KMS-11 (cell line): ENCODE measurements around the gene KATNB1.
"Not testable (repeated sequence)": the region's sequence is repeated elsewhere in the genome, so short reads cannot be mapped to it uniquely, and the experiment has no call there.

Experiments
- H2AFZ ChIP-seq: fragments of 200-600 bp; sonication (generic); 2 replicates; pipeline ENCODE4 v1.6.1; 2016; ENCODE audit warnings: antibody characterized with exemption, mixed run types, low read depth
- H3K27ac ChIP-seq: fragments of 200-600 bp; sonication (generic); 2 replicates; pipeline ENCODE4 v1.6.1; 2016; ENCODE audit warnings: mild to moderate bottlenecking, mixed run types
- H3K27me3 ChIP-seq: fragments of 200-600 bp; sonication (generic); 2 replicates; pipeline ENCODE4 v1.6.1; 2017; ENCODE audit warnings: mild to moderate bottlenecking, low read depth, mixed run types, moderate library complexity; ENCODE audit not compliant: insufficient read depth
- H3K36me3 ChIP-seq: fragments of 200-600 bp; sonication (generic); 2 replicates; pipeline ENCODE4 v1.6.1; 2017; ENCODE audit warnings: mild to moderate bottlenecking, mixed run types; ENCODE audit not compliant: insufficient read depth
- H3K4me1 ChIP-seq: fragments of 200-600 bp; sonication (generic); 2 replicates; pipeline ENCODE4 v1.6.1; 2016; ENCODE audit warnings: mild to moderate bottlenecking, low read depth, mixed run types; ENCODE audit not compliant: poor library complexity, severe bottlenecking
- H3K4me2 ChIP-seq: fragments of 200-600 bp; sonication (generic); 2 replicates; pipeline ENCODE4 v1.7.0; 2016; ENCODE audit warnings: mild to moderate bottlenecking, mixed run types
- H3K4me3 ChIP-seq: fragments of 200-600 bp; sonication (generic); IDR thresholded peaks from 2 replicates; pipeline ENCODE4 v1.6.1; 2017; ENCODE audit warnings: low read depth, low read length, mixed read lengths; ENCODE audit not compliant: insufficient read depth
- H3K79me2 ChIP-seq: fragments of 200-600 bp; sonication (generic); 2 replicates; pipeline ENCODE4 v1.6.1; 2016; ENCODE audit warnings: low read depth, mixed run types; ENCODE audit not compliant: insufficient read depth
- H3K9ac ChIP-seq: fragments of 200-600 bp; sonication (generic); 2 replicates; pipeline ENCODE4 v1.6.1; 2016; ENCODE audit warnings: mild to moderate bottlenecking, mixed run types
- H4K20me1 ChIP-seq: fragments of 200-600 bp; sonication (generic); 2 replicates; pipeline ENCODE4 v1.6.1; 2016; ENCODE audit warnings: mild to moderate bottlenecking, mixed run types; ENCODE audit not compliant: insufficient read depth
- CTCF ChIP-seq: fragments of 200-600 bp; sonication (generic); conservative IDR thresholded peaks from 2 replicates; pipeline ENCODE4 v1.6.1; 2017; ENCODE audit warnings: low read depth, mild to moderate bottlenecking, antibody characterized with exemption, low read length, moderate library complexity, mixed read lengths

The KATNB1 gene

GRCh38 chr16:57744642-57744903 is 9.0 kb downstream of the KATNB1 start:
- Histone ChIP-seq H3K79me2 (no peaks in the 10 kb centered on the region), H3K27me3 (no peaks in the 10 kb centered on the region), H3K36me3 (no peaks in the 10 kb centered on the region)

GRCh38 chr16:57745768-57746167 is 10.2 kb downstream of the KATNB1 start:
- Histone ChIP-seq H3K4me3 (no peak overlapping the region), H2AFZ (no peak overlapping the region), H3K9ac (no peak overlapping the region), H3K4me1 (no peaks in the 10 kb centered on the region), H3K27ac (no peak overlapping the region), H3K36me3 (no peaks in the 10 kb centered on the region), H4K20me1 (no peaks in the 10 kb centered on the region), H3K27me3 (no peaks in the 10 kb centered on the region), H3K79me2 (no peaks in the 10 kb centered on the region), H3K4me2 (no peak overlapping the region)
- no peak for TF ChIP-seq CTCF

More at GRCh38 chr16:57744642-57744903, 9.0 kb downstream of the KATNB1 start:
- no peak overlapping the region for H3K27ac ChIP-seq
- TF ChIP-seq CTCF = no peak
- no peak overlapping the region for H2AFZ ChIP-seq
- no peaks in the 10 kb centered on the region for H4K20me1 ChIP-seq
- H3K4me3 ChIP-seq = no peak overlapping the region
- H3K4me2 ChIP-seq = no peak overlapping the region
- no peaks in the 10 kb centered on the region for H3K4me1 ChIP-seq
- H3K9ac ChIP-seq = no peak overlapping the region

GRCh38 chr16:57746316-57746715 is 10.7 kb downstream of the KATNB1 start:
- not testable (repeated sequence) for H3K27me3 ChIP-seq, H3K4me2 ChIP-seq, H3K9ac ChIP-seq, H2AFZ ChIP-seq, H3K79me2 ChIP-seq, H3K27ac ChIP-seq, H3K4me1 ChIP-seq, H4K20me1 ChIP-seq, H3K36me3 ChIP-seq, H3K4me3 ChIP-seq

GRCh38 chr16:57747091-57747490 is 11.5 kb downstream of the KATNB1 start:
- H3K4me1 ChIP-seq = no peaks in the 10 kb centered on the region
- no peaks in the 10 kb centered on the region for H3K27me3 ChIP-seq
- H3K27ac ChIP-seq = no peak overlapping the region
- H3K36me3 ChIP-seq = no peaks in the 10 kb centered on the region
- TF ChIP-seq CTCF = no peak
- no peak overlapping the region for H2AFZ ChIP-seq
- H3K79me2 ChIP-seq = no peaks in the 10 kb centered on the region
- no peaks in the 10 kb centered on the region for H4K20me1 ChIP-seq
- no peak overlapping the region for H3K4me3 ChIP-seq
- no peak overlapping the region for H3K4me2 ChIP-seq
- no peak overlapping the region for H3K9ac ChIP-seq

GRCh38 chr16:57747496-57747895 is 11.9 kb downstream of the KATNB1 start:
- TF ChIP-seq CTCF = no peak
- H3K4me3 ChIP-seq = no peak overlapping the region
- no peak overlapping the region for H3K4me2 ChIP-seq
- no peaks in the 10 kb centered on the region for H3K79me2 ChIP-seq
- H3K4me1 ChIP-seq = no peaks in the 10 kb centered on the region
- H3K9ac ChIP-seq = no peak overlapping the region
- no peaks in the 10 kb centered on the region for H4K20me1 ChIP-seq
- no peak overlapping the region for H2AFZ ChIP-seq
- no peaks in the 10 kb centered on the region for H3K36me3 ChIP-seq
- H3K27ac ChIP-seq = no peak overlapping the region
- H3K27me3 ChIP-seq = no peaks in the 10 kb centered on the region
